ENCODE data around the gene SLC6A3. TPM values are rescaled to one million over a fixed set of nuclear protein-coding genes. Genes with fewer than 3 reads are reported as not detected.

The SLC6A3 gene
- total and polyA plus RNA-seq, 3 donors from 2014 or later: 0.55 to 1.5 (median 0.83) TPM

DNA sequence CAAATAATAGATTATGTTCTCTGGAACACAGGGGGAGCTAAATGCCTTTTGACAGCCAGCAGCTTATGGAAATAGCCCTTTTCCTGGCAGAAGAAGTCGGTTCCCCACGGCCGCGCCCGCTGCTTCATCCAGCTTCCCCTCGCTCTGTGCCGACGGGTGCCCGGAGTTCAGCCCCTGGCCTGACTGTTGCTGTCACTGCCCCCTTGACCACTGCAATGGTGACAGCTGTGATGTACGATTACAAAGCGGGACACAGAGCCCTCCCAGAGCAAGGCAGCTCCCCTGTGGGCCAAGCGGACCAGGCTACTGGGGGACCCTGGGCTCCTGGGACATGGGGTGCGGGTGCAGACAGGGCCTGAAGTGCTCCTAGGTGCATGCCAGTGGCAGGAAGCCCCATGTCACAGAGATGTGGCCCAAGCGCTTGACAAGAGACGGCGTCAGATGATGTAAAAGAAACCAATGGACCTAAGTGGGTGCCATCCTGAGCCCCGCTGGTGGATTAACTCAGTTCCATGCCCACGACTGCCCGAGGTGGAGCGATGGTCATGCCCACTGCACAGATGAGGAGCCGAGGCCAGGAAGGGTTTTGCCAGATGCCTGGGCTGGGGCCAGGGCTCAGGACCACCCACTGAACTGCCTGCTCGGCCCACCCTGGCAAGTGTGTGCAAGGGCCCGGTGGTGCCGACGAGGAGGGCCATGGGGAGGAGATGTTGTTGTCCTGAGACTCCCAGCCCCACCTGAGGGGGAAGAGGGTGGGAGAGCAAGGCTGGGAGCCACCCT is 87.1 kb downstream of the SLC6A3 start:
- Histone ChIP-seq H3K27ac (no peak overlapping the region), H3K4me1 (no peaks in the 10 kb centered on the region), H3K9me3 (no peaks in the 10 kb centered on the region), H3K4me3 (no peak overlapping the region), H3K36me3 (ENCODE audit: low read depth, missing control alignments) (no peaks in the 10 kb centered on the region), H3K27me3 (no peaks in the 10 kb centered on the region)
- TF ChIP-seq POLR2A (IDR thresholded peaks at IDR 0.05): no peak
- TF ChIP-seq, protein P1, sequence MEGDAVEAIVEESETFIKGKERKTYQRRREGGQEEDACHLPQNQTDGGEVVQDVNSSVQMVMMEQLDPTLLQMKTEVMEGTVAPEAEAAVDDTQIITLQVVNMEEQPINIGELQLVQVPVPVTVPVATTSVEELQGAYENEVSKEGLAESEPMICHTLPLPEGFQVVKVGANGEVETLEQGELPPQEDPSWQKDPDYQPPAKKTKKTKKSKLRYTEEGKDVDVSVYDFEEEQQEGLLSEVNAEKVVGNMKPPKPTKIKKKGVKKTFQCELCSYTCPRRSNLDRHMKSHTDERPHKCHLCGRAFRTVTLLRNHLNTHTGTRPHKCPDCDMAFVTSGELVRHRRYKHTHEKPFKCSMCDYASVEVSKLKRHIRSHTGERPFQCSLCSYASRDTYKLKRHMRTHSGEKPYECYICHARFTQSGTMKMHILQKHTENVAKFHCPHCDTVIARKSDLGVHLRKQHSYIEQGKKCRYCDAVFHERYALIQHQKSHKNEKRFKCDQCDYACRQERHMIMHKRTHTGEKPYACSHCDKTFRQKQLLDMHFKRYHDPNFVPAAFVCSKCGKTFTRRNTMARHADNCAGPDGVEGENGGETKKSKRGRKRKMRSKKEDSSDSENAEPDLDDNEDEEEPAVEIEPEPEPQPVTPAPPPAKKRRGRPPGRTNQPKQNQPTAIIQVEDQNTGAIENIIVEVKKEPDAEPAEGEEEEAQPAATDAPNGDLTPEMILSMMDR (IDR thresholded peaks at IDR 0.05): no peak
- 90 to 94% methylated on average over 16 to 25 of the region's 25 CpGs for WGBS, 2 donors
- DNase-seq: no peak
- intact Hi-C loops (cut with DNase I; ENCODE audit: low total_unique reads): no loop called here

DNA sequence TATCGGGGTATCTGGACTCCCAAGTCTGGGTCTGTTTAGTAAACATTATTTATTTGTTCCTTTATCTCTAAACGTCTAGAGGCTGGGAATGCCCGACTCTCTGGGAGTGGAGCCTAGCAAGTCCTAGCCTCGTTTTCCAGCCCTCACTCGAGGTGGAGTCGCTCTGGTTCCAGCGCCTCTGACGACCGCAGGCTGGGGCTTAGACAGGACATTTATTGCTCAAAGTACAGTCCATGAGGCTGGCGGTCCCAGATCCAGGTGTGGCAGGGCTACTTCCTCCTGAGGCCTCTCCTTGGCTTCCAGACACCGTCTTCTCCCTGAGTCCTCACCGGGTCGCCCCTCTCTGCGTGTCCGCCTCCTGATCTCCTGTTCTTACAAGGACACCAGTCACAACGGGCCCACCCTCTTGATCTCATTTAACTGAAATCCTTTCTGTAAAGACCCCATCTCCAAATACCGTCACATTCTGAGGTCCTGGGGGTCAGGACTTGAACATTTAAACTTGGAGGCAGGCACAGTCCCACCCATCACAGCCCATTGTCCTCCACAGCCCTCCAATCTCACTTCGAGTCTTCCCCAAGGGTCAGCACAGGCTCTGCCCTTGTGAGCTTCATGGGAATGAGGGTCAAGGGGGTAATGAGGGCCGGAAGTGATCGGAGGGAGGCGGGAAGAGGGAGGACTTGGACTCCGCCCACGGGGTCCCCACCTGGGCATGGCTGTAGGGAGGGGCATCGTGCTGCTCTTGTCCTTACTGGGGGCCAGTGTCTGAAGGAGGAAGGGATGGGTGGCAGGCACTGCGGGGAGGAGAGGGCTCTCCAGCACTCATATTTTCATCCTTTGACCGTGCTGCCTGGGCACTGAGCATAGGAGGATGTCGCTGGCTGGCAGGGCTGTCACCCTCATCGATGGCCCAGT is 88.1 kb downstream of the SLC6A3 start:
- no peak overlapping the region for H3K27ac ChIP-seq
- 72 to 81% methylated on average over 28 of the region's 28 CpGs for WGBS, 2 donors
- H3K36me3 ChIP-seq (ENCODE audit: low read depth, missing control alignments): no peaks in the 10 kb centered on the region
- H3K4me3 ChIP-seq: no peak overlapping the region
- H3K9me3 ChIP-seq: no peaks in the 10 kb centered on the region
- intact Hi-C loops (cut with DNase I; ENCODE audit: low total_unique reads): no loop called here
- H3K27me3 ChIP-seq: no peaks in the 10 kb centered on the region
- TF ChIP-seq POLR2A (IDR thresholded peaks at IDR 0.05): no peak
- TF ChIP-seq, protein P1 (IDR thresholded peaks at IDR 0.05): no peak
- DNase-seq: no peak
- no peaks in the 10 kb centered on the region for H3K4me1 ChIP-seq

DNA sequence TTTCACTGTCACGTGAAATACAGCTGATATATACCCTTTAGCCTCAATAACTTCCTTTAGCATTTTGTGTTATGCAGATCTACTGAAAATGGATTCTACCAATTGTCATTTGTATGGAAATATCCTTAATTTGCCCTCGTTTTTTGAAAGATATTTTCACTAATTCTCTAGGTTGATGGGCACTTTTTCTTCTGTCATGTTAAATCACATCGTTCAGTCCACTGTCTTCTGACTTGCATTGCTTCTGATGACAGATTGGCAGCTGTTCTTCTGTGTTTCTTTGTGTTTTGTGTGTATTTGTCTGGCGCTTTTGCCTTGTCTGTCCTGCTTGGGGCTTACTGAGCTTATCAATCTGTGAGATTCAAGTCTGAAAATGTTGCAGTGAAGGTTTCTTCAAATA is 90.7 kb downstream of the SLC6A3 start:
- Histone ChIP-seq H3K27me3 (no peaks in the 10 kb centered on the region), H3K4me3 (no peak overlapping the region), H3K36me3 (ENCODE audit: low read depth, missing control alignments) (no peaks in the 10 kb centered on the region), H3K4me1 (no peaks in the 10 kb centered on the region), H3K27ac (no peak overlapping the region), H3K9me3 (no peaks in the 10 kb centered on the region)
- intact Hi-C loops (cut with DNase I; ENCODE audit: low total_unique reads): no loop called here
- TF ChIP-seq, protein P1 (IDR thresholded peaks at IDR 0.05): no peak
- no peak for TF ChIP-seq POLR2A (IDR thresholded peaks at IDR 0.05)
- no peak for DNase-seq
- 64 to 65% methylated on average over 4 of the region's 4 CpGs for WGBS, 2 donors

DNA sequence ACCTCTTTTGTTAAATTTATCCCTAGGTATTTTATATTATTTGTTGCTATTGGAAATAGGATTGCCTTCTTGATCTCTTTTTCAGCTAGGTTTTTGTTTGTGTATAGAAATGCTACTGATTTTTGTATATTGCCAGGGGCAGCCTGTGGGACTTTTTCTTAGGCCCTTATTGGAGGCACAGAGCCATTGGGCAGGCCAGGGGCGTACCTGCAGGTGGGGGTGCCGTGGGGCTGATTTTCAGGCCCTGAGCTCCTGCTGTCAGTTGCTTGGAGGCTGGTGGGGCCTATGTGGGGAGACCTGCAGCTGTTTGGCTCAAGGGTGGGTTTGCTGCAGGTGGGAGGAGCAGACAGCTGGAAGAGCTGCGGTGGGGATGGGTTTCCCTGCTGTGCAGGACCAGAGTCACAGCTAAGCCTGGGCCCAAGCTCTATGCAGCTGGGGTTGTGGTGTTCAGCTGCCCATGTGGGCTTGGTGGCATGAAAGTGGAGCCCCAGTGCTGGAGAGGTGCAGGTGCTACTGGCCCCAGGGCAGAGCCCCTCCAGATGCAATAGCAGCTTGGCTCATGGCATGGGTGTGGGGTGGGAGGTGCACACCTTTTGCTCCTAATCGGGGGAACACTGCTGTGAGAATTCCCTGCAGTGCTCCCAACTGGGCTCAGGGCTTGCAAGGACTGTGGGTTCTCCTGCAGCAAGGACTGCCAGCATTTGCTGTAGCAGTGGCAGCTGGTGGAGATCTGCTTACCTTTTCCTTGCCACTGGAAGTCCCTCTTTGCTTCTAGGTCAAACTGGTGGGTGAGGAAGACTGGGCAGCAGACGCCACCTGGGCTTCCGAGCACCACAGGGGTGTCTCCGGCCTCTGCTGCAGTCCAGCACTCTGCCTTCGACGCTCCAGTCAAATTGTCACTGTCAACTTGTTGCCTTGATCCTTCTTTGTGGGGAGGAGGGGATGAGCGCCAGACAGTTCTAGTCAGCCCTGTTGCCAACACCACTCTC is 92.7 kb downstream of the SLC6A3 start:
- no peak for DNase-seq
- Histone ChIP-seq H3K36me3 (ENCODE audit: low read depth, missing control alignments) (no peaks in the 10 kb centered on the region), H3K9me3 (no peaks in the 10 kb centered on the region), H3K27ac (no peak overlapping the region), H3K4me3 (no peak overlapping the region), H3K4me1 (no peaks in the 10 kb centered on the region), H3K27me3 (no peaks in the 10 kb centered on the region)
- intact Hi-C loops (cut with DNase I; ENCODE audit: low total_unique reads): no loop called here
- 77 to 86% methylated on average over 9 to 10 of the region's 10 CpGs for WGBS, 2 donors
- TF ChIP-seq POLR2A (IDR thresholded peaks at IDR 0.05): no peak
- TF ChIP-seq, protein P1 (IDR thresholded peaks at IDR 0.05): no peak

Measured in testis (tissue), 3 donors.